IMR-90 (cell line): ENCODE data around the gene RPAP2. TPM values are rescaled to one million over a fixed set of nuclear protein-coding genes. Genes with fewer than 3 reads are reported as not detected.

Experiments used
- ATAC-seq: fragments of 200-7000 bp; cut with Tn5 transposase; 2 replicates; pipeline ENCODE4 v1.9.1; 2020; ENCODE audit warnings: low read depth, mild to moderate bottlenecking, moderate library complexity
- BruUV-seq: library from RNA; stranded (reverse); fragments of 400-500 nt; replicated peaks from 2 replicates; lab custom pipeline; 2021; lab: Mats Ljungman, UMichigan
- CTCF ChIA-PET: fragments of 300-600 bp; formaldehyde crosslinking; extraction: SDS; loops from one replicate; lab custom pipeline; 2021; ENCODE audit warnings: antibody characterized with exemption; lab: Yijun Ruan, JAX
- POLR2A ChIA-PET: fragments of 300-600 bp; sonication (Branson Sonifier 250); formaldehyde crosslinking; loops from one replicate; lab custom pipeline; 2022; ENCODE audit warnings: antibody characterized with exemption; ENCODE audit not compliant: unreplicated experiment; lab: Charles Lee
- DNase-seq: peaks from one replicate; pipeline ENCODE4 v3.0.0; 2013
- H2AFZ ChIP-seq: replicated peaks from 2 replicates; pipeline ENCODE3; 2013; ENCODE audit warnings: low read length, mild to moderate bottlenecking; ENCODE audit not compliant: poor library complexity
- H2AK5ac ChIP-seq: 2 replicates; pipeline ENCODE4 v1.6.1; 2013; ENCODE audit warnings: low read depth, low read length, inconsistent platforms
- H2AK9ac ChIP-seq: replicated peaks from 2 replicates; pipeline ENCODE3; 2013; ENCODE audit warnings: mild to moderate bottlenecking, low read depth, low read length, moderate library complexity; ENCODE audit not compliant: poor library complexity
- H2BK120ac ChIP-seq: 2 replicates; pipeline ENCODE4 v1.6.1; 2013; ENCODE audit warnings: low read depth, low read length, inconsistent platforms
- H2BK15ac ChIP-seq: 3 replicates; pipeline ENCODE4 v1.6.1; 2013; ENCODE audit warnings: low read depth, low read length, inconsistent platforms
- H2BK20ac ChIP-seq: 2 replicates; pipeline ENCODE4 v1.6.1; 2013; ENCODE audit warnings: low read depth, mild to moderate bottlenecking, inconsistent platforms, low read length, moderate library complexity
- H2BK5ac ChIP-seq: 2 replicates; pipeline ENCODE4 v1.6.1; 2013; ENCODE audit warnings: mild to moderate bottlenecking, low read depth, low read length, inconsistent platforms; ENCODE audit not compliant: poor library complexity, severe bottlenecking
- H3K14ac ChIP-seq: replicated peaks from 2 replicates; pipeline ENCODE4 v1.6.1; 2013; ENCODE audit warnings: low read depth, low read length, inconsistent platforms
- H3K18ac ChIP-seq: 2 replicates; pipeline ENCODE4 v1.6.1; 2013; ENCODE audit warnings: low read depth, low read length, control low read depth
- H3K23ac ChIP-seq: 2 replicates; pipeline ENCODE4 v1.6.1; 2013; ENCODE audit warnings: low read depth, low read length, inconsistent platforms
- H3K27ac ChIP-seq: 2 replicates; pipeline ENCODE4 v1.5.1; 2013; ENCODE audit warnings: mild to moderate bottlenecking, control low read depth, low read length; ENCODE audit not compliant: insufficient read depth
- H3K27me3 ChIP-seq: 2 replicates; pipeline ENCODE4 v1.6.1; 2013; ENCODE audit warnings: low read length; ENCODE audit not compliant: control insufficient read depth, insufficient read depth
- H3K36me3 ChIP-seq: 2 replicates; pipeline ENCODE4 v1.6.1; 2013; ENCODE audit warnings: low read length, mixed read lengths; ENCODE audit not compliant: control insufficient read depth, insufficient read depth
- H3K4ac ChIP-seq: 2 replicates; pipeline ENCODE4 v1.6.1; 2013; ENCODE audit warnings: low read depth, low read length, inconsistent platforms
- H3K4me1 ChIP-seq: 2 replicates; pipeline ENCODE4 v1.6.1; 2013; ENCODE audit warnings: low read length, mixed read lengths; ENCODE audit not compliant: control insufficient read depth, insufficient read depth
- H3K4me2 ChIP-seq: 2 replicates; pipeline ENCODE4 v1.6.1; 2013; ENCODE audit warnings: low read depth, mild to moderate bottlenecking, control low read depth, low read length, moderate library complexity
- H3K4me3 ChIP-seq: 2 replicates; pipeline ENCODE4 v1.5.1; 2013; ENCODE audit warnings: low read depth, mild to moderate bottlenecking, control low read depth, low read length, moderate library complexity; ENCODE audit not compliant: insufficient read depth
- H3K56ac ChIP-seq: 2 replicates; pipeline ENCODE4 v1.6.1; 2013; ENCODE audit warnings: low read length, inconsistent platforms; ENCODE audit not compliant: insufficient read depth; ENCODE audit errors: extremely low read depth
- H3K79me1 ChIP-seq, 2 experiments: 2 replicates each; pipeline ENCODE4 v1.6.1; 2013; ENCODE audit warnings: low read length in 2 of 2, inconsistent platforms in 1 of 2, low read depth in 1 of 2
- H3K9ac ChIP-seq: 2 replicates; pipeline ENCODE4 v1.6.1; 2013; ENCODE audit warnings: low read depth, low read length, control low read depth
- H3K9me1 ChIP-seq: 2 replicates; pipeline ENCODE4 v1.6.1; 2013; ENCODE audit warnings: low read length, inconsistent platforms; ENCODE audit not compliant: insufficient read depth
- H3K9me3 ChIP-seq: 2 replicates; pipeline ENCODE4 v1.6.1; 2013; ENCODE audit warnings: low read length; ENCODE audit not compliant: control insufficient read depth, insufficient read depth
- H4K20me1 ChIP-seq: 2 replicates; pipeline ENCODE4 v1.6.1; 2013; ENCODE audit warnings: low read length, inconsistent platforms; ENCODE audit not compliant: insufficient read depth
- H4K5ac ChIP-seq: 2 replicates; pipeline ENCODE4 v1.6.1; 2013; ENCODE audit warnings: mild to moderate bottlenecking, low read depth, low read length, control low read depth
- H4K8ac ChIP-seq, 2 experiments: 2 replicates each; pipeline ENCODE4 v1.6.1; 2013; ENCODE audit warnings: low read depth in 2 of 2, low read length in 2 of 2, control low read depth in 1 of 2, inconsistent platforms in 1 of 2
- H4K91ac ChIP-seq: 2 replicates; pipeline ENCODE4 v1.6.1; 2013; ENCODE audit warnings: low read depth, low read length, inconsistent platforms; ENCODE audit not compliant: insufficient read depth
- BHLHE40 ChIP-seq: fragments of 150-350 bp; IDR thresholded peaks from 2 replicates; pipeline ENCODE4 v1.6.1; 2016; ENCODE audit warnings: mild to moderate bottlenecking, low read depth, low read length
- CEBPB ChIP-seq: IDR thresholded peaks from 2 replicates; pipeline ENCODE4 v1.6.1; 2012; ENCODE audit warnings: low read depth, low read length, improper control_type of control experiment
- CHD1 ChIP-seq: IDR thresholded peaks from 2 replicates; pipeline ENCODE4 v1.6.1; 2012; ENCODE audit warnings: low read depth, low read length, improper control_type of control experiment
- CTCF ChIP-seq: conservative IDR thresholded peaks from 2 replicates; pipeline ENCODE4 v1.5.1; 2012; ENCODE audit warnings: mild to moderate bottlenecking, low read depth, low read length, improper control_type of control experiment
- ELK1 ChIP-seq: fragments of 150-350 bp; IDR thresholded peaks from 2 replicates; pipeline ENCODE4 v1.6.1; 2016; ENCODE audit warnings: low read depth, mild to moderate bottlenecking, low read length, moderate library complexity, borderline replicate concordance
- FOS ChIP-seq: fragments of 150-350 bp; IDR thresholded peaks from 2 replicates; pipeline ENCODE4 v1.6.1; 2016; ENCODE audit warnings: low read depth, low read length
- MAFK ChIP-seq: IDR thresholded peaks from 2 replicates; pipeline ENCODE4 v1.6.1; 2012; ENCODE audit warnings: low read depth, low read length, improper control_type of control experiment
- MAZ ChIP-seq: IDR thresholded peaks from 2 replicates; pipeline ENCODE4 v1.6.1; 2012; ENCODE audit warnings: low read depth, mild to moderate bottlenecking, low read length, improper control_type of control experiment, moderate library complexity, borderline replicate concordance
- MXI1 ChIP-seq: IDR thresholded peaks from 2 replicates; pipeline ENCODE4 v1.6.1; 2012; ENCODE audit warnings: low read depth, mild to moderate bottlenecking, low read length, moderate library complexity, borderline replicate concordance
- NFE2L2 ChIP-seq: fragments of 150-350 bp; IDR thresholded peaks from 2 replicates; pipeline ENCODE4 v1.6.1; 2016; ENCODE audit warnings: low read depth, mild to moderate bottlenecking, low read length
- POLR2A ChIP-seq: IDR thresholded peaks from 2 replicates; pipeline ENCODE4 v1.6.1; 2012; ENCODE audit warnings: mild to moderate bottlenecking, low read depth, low read length
- RAD21 ChIP-seq: IDR thresholded peaks from 2 replicates; pipeline ENCODE4 v1.6.1; 2012; ENCODE audit warnings: low read length, improper control_type of control experiment
- RCOR1 ChIP-seq: IDR thresholded peaks from 2 replicates; pipeline ENCODE4 v1.6.1; 2012; ENCODE audit warnings: mild to moderate bottlenecking, low read length, improper control_type of control experiment; ENCODE audit not compliant: insufficient replicate concordance
- RFX5 ChIP-seq: IDR thresholded peaks from 2 replicates; pipeline ENCODE4 v1.8.0; 2012; ENCODE audit warnings: low read depth, mild to moderate bottlenecking, low read length, moderate library complexity
- SMC3 ChIP-seq: fragments of 150-350 bp; IDR thresholded peaks from 2 replicates; pipeline ENCODE4 v1.6.1; 2016; ENCODE audit warnings: low read depth, mild to moderate bottlenecking, antibody characterized with exemption, low read length, moderate library complexity
- USF2 ChIP-seq: fragments of 150-350 bp; IDR thresholded peaks from 2 replicates; pipeline ENCODE4 v1.6.1; 2017; ENCODE audit warnings: mild to moderate bottlenecking, antibody characterized with exemption, low read length, low read depth
- WGBS, 2 experiments: methylation state at CpG; one replicate each; pipeline versions ENCODE4 v1.1.5 to v1.1.7; 2013; ENCODE audit warnings: missing lambda C conversion rate in 2 of 2; ENCODE audit not compliant: insufficient read length in 1 of 2; ENCODE audit errors: extremely low coverage in 2 of 2; 5-methylcytosine and 5-hydroxymethylcytosine counted together
- dilution Hi-C: fragments of 300-500 bp; cut with HindIII; formaldehyde crosslinking; loops from one replicate; pipeline ENCODE4 v1.14.3; 2018; ENCODE audit warnings: low sequenced_read_pairs; ENCODE audit not compliant: unreplicated experiment
- in situ Hi-C: fragments of 300-500 bp; cut with MboI; formaldehyde crosslinking; loops from 3 replicates; pipeline ENCODE4 v1.14.3; 2019; ENCODE audit warnings: low sequenced_read_pairs, inconsistent platforms, mixed read lengths
- intact Hi-C: fragments of 100-400 bp; cut with micrococcal nuclease; formaldehyde crosslinking; loops from 2 replicates; pipeline ENCODE4 v1.10.0; 2022
- polyA plus RNA-seq, 3 experiments: library from polyadenylated mRNA; depleted of rRNA; stranded (reverse); fragments of >200 nt; gene quantifications; 2 replicates each; pipeline ENCODE4 v1.2.3, GENCODE V29; 2012; ENCODE audit warnings: low replicate concordance in 1 of 3
- total RNA-seq: library from RNA; depleted of rRNA; stranded (reverse); fragments of >200 nt; gene quantifications from 2 replicates; pipeline ENCODE4 v1.2.3, GENCODE V29; 2012

RPAP2 gene
- total and polyA plus RNA-seq, 2 of the 4 experiments (the other 2 are of a cell fraction), result 7.1 to 13.6 TPM

GRCh38 chr1:92409946-92410549, 111.2 kb downstream of the RPAP2 start:
- H3K4me3 ChIP-seq, result no peak overlapping the region
- no peak overlapping the region for H3K27ac ChIP-seq
- no CpG with 5 or more reads among the region's 4 CpGs for WGBS, 2 experiments
- intact Hi-C loops, result no loop called here
- no peak overlapping the region for H4K8ac ChIP-seq
- ChIA-PET CTCF (no interaction called here), POLR2A (no interaction called here)
- no peaks in the 10 kb centered on the region for H4K20me1 ChIP-seq
- H3K9ac ChIP-seq, result no peak overlapping the region
- DNase-seq (no peak), ATAC-seq (no peak)
- H3K36me3 ChIP-seq, result no peaks in the 10 kb centered on the region
- no peak for TF ChIP-seq CEBPB
- no peak for TF ChIP-seq MAZ
- TF ChIP-seq BHLHE40, result no peak
- no peak for TF ChIP-seq RCOR1
- no peak for TF ChIP-seq ELK1
- TF ChIP-seq CHD1, result no peak
- TF ChIP-seq SMC3, result no peak
- no peak for TF ChIP-seq MXI1
- TF ChIP-seq RAD21, result no peak
- no peak for TF ChIP-seq MAFK
- no peak for TF ChIP-seq FOS
- TF ChIP-seq NFE2L2, result no peak
- no peak for TF ChIP-seq USF2
- no peak for TF ChIP-seq CTCF
- no peak for TF ChIP-seq RFX5
- no peak for TF ChIP-seq POLR2A
- no peak overlapping the region for H3K18ac ChIP-seq
- no peak overlapping the region for H3K14ac ChIP-seq
- H3K4me1 ChIP-seq, result no peaks in the 10 kb centered on the region
- H3K79me1 ChIP-seq, result no peaks in the 10 kb centered on the region
- H2AK9ac ChIP-seq, result no peak overlapping the region
- no peak overlapping the region for H2BK15ac ChIP-seq
- no peak overlapping the region for H3K56ac ChIP-seq
- no peak overlapping the region for H2AFZ ChIP-seq
- no peak overlapping the region for H2BK20ac ChIP-seq
- in situ Hi-C loops, result no loop called here
- H3K27me3 ChIP-seq, result 0 out of 2 replicates have a peak, but pooled peaks cover 2% of the 10 kb centered on the region
- no peak overlapping the region for H3K23ac ChIP-seq
- dilution Hi-C loops, result no loop called here
- no peak overlapping the region for H3K4me2 ChIP-seq
- no peak overlapping the region for H4K91ac ChIP-seq
- no peak overlapping the region for H2BK5ac ChIP-seq
- H2BK120ac ChIP-seq, result no peak overlapping the region
- H3K4ac ChIP-seq, result no peak overlapping the region
- peaks cover 3% of the 10 kb centered on the region; the same call in 1 of the 2 replicates for H3K9me1 ChIP-seq
- no peak overlapping the region for H4K5ac ChIP-seq
- H3K9me3 ChIP-seq, result no peaks in the 10 kb centered on the region
- H2AK5ac ChIP-seq, result no peak overlapping the region
- BruUV-seq, result no TSS peak
